Measurements from ENCODE around the gene TSC22D1.

TSC22D1 gene

DNA sequence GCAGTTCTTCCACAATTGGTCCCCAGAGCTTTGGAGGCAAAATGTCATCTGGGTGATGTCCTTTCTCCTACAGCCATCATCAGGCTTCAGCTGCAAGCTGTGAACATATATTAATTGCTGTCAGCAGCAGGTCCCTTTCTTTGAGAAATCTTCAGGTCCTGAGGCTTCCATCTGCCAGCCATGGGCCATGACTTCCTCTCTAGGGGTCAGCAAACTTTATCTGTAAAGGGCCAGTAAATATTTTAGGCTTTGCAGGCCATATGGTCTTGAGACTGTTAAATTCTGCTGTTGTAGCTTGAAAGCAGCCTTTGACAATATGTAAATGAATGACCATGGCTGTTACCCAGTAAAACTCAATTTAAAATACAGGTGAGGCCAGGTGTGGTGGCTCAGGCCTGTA lies 175.4 kb downstream of the TSC22D1 start:
- DNase-seq, result no peak

DNA sequence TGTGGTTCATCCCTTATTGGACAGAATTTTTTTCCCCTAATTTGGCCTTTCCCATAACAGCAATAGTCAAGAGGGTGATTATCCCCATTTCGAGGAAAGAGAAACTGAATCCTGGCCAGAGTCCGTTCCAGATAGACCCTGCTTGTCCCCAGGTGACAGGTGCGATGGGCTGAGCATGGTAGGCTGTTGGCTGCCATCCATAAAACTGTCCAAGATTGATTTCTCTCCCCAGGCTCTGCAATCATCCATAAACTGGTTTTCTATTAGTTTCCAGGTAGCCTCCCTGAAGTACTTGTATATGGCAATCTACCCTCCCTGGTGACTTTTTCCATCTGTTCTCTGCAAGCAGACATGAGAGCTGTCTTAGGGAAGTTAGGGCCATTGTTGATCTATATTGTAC lies 177.1 kb downstream of the TSC22D1 start:
- DNase-seq, result no peak

DNA sequence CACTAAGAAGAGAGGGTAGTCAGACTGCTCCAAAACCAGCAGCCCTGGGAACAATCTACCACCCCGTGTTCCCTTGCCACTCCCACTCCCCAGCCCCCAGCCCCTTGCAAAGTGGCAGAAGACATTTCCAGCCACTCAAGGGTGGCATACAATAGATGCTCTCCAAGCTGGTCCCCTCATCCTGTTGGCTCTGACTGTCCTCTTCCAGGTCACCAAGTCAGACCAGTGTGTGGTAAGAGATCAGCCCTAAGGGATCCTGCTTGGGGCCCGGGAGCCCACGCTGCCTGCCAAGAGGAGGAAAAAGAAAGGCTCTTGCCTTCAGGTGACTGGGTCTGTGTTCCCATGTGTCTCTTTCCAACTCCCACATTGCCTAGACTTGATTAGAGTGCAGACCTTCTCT lies 177.5 kb downstream of the TSC22D1 start:
- no peak for DNase-seq

DNA sequence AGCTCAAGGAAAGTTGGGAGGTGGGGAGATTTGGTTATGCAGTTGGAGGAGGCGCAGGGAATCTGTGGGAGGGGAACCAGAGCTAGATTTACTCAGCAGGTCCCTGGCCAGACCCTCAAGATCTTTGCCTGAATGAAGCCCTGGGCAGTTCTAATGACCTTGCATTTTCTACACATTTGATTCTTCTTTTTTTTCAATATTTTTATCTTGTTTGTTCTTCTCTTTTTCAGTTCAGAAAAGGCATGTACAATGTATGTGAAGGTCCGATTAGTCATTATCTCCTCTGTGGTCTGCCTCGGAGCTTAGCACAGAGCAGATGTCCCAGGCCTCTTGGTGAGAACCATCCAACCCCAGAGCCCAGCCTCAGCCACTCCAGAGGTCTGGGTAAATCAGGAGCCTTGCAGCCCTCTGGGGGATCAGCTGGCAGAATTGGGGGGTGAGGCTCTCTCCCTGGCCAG lies 178.3 kb downstream of the TSC22D1 start:
- no peak for DNase-seq

DNA sequence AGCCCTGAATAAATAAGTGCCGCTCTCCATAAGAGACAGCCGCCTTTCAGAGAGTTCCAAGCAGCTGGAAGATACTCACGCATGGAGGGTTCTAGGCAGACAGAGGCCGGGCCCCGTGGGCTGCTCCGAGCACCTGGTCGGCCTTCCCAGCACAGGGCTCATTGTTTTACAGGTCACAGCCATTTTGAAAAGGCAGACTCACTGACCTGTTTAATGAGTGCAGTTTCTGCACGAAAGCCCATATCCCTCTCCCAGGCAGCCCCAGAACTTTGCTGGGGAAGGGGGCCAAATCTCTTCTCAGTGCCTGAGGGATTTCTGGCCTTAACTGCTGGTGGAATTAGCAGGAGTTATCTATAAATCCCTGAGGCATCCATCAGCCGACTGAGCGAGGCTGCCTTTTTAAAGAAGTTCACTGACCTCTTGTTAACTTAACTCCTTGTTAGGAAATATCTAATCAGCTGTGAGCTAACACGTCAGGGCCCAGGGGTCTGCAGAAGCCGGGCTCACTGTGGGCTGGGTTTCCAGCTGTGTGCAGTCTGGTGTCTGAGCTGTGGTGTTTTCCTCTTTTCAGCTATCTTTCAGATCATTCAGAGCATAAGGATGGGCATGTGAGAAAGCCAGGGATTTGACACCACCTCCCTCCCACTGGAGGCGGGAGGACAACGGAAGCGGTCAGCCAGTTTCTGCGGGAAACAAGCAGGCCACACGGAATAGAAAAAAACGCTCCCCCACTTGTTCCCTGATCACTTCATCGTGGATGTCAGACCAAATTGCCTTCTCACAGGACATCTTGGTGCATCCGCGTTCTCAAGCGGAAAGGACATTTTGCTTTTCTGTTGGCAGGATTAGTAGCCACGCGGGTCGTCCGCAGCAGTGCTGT lies 179.2 kb downstream of the TSC22D1 start:
- DNase-seq, result no peak

DNA sequence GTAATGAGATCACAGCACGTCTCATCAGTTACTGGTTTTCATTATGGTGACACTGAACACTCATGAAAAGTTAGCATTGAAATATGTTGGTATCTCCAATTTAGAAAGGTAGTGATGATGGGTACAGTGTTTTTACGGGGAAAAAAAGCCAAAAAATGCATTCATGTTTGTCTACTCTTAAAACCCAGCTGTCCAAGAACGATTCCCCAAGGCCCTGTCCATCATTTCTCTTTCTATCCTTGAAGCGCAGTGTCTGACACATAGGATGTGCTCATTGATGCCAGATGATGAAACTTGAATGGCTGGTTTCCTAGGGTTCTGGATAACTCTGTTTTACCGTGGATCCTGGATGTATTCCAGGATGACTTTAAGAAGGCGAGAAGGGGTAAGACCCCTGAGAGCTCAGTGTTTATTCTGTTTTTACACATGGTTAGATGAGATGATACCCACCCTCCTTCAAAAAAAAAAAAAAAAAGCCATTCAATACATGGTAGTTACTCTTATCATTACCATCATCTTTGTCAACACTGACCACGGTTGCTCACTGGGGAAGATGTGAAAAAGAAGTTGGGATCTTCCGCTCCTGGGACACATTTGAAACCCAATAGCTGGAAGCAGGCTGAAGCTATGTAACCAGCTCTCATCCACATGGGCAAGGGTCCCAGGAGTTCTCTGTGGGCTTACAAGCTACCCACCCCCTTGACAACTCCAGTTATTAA lies 180.0 kb downstream of the TSC22D1 start:
- DNase-seq, result no peak

DNA sequence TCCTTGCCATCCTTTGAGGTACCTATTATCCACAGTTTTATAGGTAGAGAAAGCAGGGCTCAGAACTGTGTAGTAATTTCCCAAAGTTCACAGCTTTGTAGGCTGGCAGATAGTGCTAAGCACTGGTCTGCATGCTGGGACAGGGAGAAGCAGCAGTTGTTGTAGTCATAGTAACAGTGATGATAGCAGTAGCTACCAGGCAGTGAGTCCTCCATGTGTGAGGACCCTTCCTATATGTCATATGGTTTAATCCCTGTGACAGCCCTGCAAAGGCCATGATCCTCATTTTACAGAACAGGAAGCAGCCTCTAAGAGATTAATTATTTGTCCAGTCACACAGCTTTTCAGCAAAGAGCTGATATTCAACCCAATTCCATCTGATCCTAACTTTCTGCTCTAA lies 181.5 kb downstream of the TSC22D1 start:
- no peak for DNase-seq

DNA sequence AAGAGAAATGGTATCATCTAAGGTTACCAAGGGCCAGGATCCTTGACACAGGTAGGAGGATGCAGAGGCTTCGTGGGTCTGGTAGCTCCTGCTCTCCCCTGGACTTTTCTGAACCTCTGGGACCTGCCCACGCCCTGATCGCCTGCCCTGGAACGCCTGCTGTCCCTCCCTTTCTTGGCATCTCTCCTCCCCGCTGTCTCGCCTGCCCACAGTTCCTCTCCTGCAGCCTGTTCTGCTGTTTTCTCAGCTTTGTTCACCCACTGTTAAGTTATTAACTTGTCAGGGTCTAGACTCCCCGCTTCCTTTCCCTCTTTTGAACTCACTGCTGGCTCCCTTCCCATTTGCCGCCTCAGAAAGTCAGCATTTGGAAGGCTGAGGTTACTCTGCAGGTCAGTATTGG lies 182.7 kb downstream of the TSC22D1 start:
- DNase-seq, result no peak

DNA sequence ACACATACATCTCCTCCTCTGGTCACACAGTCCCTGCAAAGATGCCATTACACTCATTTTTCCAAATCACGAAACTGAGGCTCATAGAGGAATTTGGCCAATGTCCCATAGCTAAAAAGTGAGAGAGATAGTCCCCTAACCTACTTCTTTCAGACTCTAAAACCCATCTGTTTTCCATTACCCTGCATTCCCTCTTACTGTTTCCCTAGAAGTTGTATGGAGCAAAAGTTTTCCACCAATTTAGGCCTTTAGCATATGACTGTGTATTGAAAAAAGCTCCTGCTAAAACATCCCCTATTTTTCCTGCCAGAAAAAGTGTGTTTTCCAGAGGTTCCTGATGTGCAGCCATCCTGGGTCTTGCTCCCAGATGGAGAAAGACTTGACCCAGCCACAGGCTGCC lies 186.3 kb downstream of the TSC22D1 start:
- DNase-seq, result no peak

DNA sequence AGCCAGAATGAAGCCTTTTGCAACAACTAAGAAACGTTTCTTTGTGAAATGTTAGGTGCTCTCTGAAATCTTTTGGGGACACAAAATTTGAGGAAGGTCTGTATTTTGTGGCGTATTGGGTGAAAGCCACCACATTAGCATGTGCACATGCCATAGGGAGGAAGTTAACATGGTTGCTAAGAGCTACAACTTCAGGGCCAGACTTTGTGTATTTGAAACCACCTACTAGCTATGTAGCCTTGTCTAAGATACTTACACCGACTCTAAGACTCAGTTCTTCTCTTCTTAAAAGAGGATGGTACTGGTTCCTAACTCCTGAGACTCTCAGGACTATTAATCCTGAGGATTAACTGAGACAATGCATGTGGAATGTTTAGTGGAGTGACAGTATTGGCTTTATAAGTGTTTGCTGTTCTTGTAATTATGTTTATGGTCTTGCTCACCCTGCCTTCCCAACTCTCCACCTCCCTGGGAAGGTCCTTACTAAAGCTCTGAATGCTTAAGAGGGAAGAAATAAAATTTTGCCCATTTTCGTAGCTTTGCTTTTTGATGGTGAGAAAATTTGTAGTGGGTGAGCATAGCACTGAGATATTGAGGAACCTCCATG lies 187.0 kb downstream of the TSC22D1 start:
- DNase-seq, result no peak

DNA sequence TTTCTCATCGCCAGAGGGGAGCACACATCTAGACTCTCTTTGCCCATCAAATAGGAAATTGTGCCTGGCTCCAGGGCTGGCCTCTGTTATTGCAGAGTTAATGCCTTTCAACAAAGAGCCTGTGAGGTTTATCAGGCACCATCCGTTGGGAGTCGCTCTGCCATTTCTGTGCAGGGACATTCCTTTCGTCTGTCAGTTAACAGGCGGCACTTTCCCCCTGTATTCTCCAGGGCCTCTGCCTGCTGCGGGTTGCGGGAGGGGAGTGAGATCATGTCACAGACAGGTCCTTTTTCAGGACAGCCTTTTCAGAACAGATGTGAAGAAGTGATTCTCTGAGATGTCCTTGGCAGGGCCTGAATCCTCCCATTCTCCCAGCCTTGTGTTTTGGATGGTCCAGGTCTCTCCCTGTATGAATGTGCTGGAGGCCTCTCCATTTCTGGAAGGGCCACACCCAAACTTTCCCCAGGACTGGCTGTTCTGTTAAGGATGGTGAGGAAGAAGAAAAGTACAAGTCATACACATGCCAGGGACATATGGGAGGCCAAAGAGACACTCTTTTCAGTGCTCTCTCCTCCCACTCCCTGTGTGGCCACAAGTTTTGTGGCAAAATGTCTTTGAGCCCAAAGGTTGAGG lies 187.6 kb downstream of the TSC22D1 start:
- no peak for DNase-seq

DNA sequence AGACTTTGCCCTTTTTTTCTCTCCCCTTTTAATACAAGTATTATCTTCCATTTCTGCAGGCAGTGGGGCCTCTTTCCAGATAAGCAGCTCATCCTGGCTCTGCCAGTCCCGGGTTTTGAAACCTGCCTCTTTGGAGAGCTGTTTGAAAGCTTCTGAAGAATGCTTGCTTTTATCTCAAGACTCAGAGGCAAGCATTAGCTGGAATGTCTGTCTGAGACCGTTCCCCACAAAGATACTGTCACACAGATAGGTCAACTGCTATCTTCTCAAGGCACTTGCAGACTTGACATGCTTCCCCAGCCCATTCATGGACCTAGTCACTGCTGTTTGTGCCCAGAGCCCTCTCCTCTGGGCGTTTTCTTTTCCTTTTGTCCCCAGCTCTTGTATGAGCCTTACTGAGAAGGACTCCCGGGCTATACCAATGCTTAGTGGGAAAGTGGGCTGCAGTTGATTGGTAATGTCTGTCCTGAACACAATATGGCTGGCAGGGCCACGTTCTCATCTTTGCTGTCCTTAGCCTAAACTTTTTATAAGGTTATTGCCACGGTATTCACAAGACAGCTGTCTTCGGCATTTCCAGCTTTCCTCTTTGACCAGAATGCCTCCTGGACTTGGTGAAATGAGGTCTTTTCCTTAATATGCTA lies 189.1 kb downstream of the TSC22D1 start:
- no peak for DNase-seq

DNA sequence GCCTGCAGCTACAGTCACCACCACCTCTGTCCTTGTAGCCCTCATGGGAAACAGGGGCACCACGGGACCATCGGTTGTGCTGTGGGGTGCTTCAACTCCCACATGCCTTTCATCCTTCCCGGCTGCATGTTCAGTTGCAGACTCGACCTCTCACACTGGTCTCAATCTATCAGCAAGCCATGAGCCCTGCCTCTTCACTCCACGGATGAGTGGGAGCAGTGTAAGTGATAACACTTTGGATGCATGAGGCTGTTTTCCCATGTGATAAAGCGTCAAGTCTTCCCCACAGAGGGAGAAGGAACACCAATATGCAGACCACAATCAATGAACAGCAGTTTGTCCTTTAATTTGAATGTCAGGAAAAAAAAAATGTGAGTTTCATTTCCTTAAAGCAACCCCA lies 190.3 kb downstream of the TSC22D1 start:
- no peak for DNase-seq

DNA sequence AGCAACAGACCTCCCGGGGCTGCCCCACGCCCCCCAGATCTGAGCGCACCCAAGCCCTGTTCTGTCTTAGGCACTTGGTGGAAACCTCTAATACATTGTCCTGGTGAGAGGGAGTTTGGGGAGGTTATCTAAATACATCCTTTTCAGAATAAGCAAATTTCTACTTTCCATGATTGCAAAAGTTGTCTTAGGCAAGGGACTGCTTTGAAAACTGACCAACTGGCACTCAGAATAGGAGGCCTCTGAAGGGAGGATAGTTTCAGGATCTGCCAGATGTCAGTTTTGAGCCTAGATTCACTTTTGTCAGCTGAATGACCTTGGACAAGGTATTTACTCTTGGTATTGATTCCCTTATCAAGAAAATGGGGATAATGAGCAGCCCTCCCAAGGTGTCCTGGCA lies 190.7 kb downstream of the TSC22D1 start:
- DNase-seq, result no peak

DNA sequence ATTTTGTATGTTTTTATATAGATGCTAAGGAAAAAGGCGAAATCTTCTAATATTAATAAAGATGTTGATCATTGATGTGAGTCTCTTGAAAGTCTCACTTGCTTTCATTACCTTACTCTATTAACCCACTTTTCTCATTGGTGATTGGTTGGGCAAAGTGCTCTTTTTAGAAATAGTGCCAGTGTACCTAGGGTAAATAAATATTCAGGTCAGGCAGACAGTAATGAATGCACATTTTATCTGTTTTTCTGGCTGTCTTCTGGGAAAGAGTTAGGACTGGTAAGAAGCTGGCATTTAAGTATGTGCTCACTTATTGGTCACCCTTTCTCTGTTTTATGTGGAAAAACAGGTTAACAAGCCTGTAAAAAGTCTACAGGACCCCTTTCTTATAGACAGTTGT lies 191.4 kb downstream of the TSC22D1 start:
- no peak for DNase-seq

DNA sequence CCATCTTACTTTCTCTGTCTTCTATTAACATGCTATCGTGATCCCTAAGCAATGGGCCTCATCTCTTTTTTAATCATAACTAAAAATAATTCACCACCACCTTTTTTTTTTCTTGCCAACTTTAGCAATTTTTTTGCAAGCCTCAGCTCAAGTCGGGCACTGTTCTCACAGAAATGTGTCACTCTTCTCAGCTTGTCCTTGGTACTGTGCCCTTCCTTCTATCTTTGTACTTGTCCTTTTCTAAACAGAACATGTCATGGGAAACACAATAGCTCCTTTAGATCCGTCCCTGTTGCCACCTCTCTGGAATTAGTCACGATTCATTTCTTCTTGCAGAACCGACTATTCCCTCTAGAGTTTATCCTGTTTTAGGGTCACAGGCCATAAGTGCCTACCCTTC lies 192.2 kb downstream of the TSC22D1 start:
- DNase-seq, result no peak

DNA sequence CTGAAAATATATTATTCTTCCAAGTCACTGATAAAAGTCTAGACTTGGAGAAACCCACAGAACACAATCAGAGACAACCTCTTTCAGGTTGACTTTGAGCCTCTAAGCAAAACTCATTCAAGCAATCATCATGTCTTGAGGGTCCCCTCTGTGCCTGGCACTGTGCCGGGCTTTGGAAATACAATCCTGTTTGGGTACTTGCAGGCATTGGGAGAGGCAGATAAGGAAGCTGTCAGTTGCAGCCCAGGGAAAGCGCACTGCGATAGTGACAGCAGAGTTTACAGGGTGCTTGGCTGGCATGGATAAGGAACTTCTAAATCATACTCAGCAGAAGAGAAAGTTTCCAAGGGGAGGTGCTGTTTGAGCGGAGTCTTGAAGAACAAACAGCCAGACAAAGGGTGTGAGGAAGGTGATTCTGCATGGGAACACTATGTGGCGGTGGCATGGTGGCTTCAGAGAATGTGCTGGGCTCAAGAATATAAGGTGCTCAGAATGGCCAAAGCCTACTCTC lies 193.4 kb downstream of the TSC22D1 start:
- DNase-seq, result no peak
